Glutamatergic neuron (in vitro differentiated cells): Measurements from ENCODE around the gene CLSTN2. TPM values are rescaled to one million over a fixed set of nuclear protein-coding genes. Genes with fewer than 3 reads are reported as not detected.

Source experiments
- DNase-seq: peaks from one replicate; pipeline ENCODE4 v3.0.0; 2022
- H3K27ac Mint-ChIP-seq: one replicate; pipeline ENCODE4 v1.8.0; 2020; ENCODE audit warnings: mild to moderate bottlenecking, mixed read lengths, inconsistent platforms; ENCODE audit not compliant: unreplicated experiment
- H3K27me3 Mint-ChIP-seq: one replicate; pipeline ENCODE4 v1.8.0; 2020; ENCODE audit warnings: mild to moderate bottlenecking, moderate library complexity, mixed read lengths, inconsistent platforms; ENCODE audit not compliant: unreplicated experiment
- H3K36me3 Mint-ChIP-seq: one replicate; pipeline ENCODE4 v1.8.0; 2020; ENCODE audit warnings: mild to moderate bottlenecking, mixed read lengths, inconsistent platforms; ENCODE audit not compliant: unreplicated experiment
- H3K4me1 Mint-ChIP-seq: one replicate; pipeline ENCODE4 v1.8.0; 2020; ENCODE audit warnings: mild to moderate bottlenecking, low read depth, mixed read lengths, inconsistent platforms; ENCODE audit not compliant: unreplicated experiment
- H3K4me3 Mint-ChIP-seq: one replicate; pipeline ENCODE4 v1.8.0; 2020; ENCODE audit warnings: mild to moderate bottlenecking, mixed read lengths, inconsistent platforms; ENCODE audit not compliant: unreplicated experiment
- H3K9me3 Mint-ChIP-seq: one replicate; pipeline ENCODE4 v1.8.0; 2020; ENCODE audit warnings: mild to moderate bottlenecking, moderate library complexity, mixed read lengths, inconsistent platforms; ENCODE audit not compliant: unreplicated experiment
- CTCF ChIP-seq: fragments of 200-600 bp; sonication (generic); IDR thresholded peaks from one replicate; pipeline ENCODE4 v1.5.0; 2021; ENCODE audit not compliant: partially characterized antibody, unreplicated experiment
- total RNA-seq: library from RNA; stranded (reverse); fragmentation: NEBNext Ultra II Directional; extraction: Animal tissue kit (Norgen Biotek cat#: 25700); gene quantifications from one replicate; pipeline ENCODE4 v1.2.1, GENCODE V29; 2021; ENCODE audit not compliant: unreplicated experiment

Gene CLSTN2
- total RNA-seq, 1 donor from 2014 or later: 3.1 TPM

GRCh38 chr3:140176526-140176925 is 241.5 kb downstream of the CLSTN2 start:
- no peak for DNase-seq
- Mint-ChIP-seq H3K9me3 (no peaks in the 10 kb centered on the region), H3K4me1 (no peaks in the 10 kb centered on the region), H3K4me3 (no peak overlapping the region), H3K27me3 (no peaks in the 10 kb centered on the region), H3K27ac (no peak overlapping the region), H3K36me3 (no peaks in the 10 kb centered on the region)
- no peak for TF ChIP-seq CTCF

GRCh38 chr3:140177943-140178342 is 243.0 kb downstream of the CLSTN2 start:
- TF ChIP-seq CTCF: no peak
- Mint-ChIP-seq H3K9me3 (no peaks in the 10 kb centered on the region), H3K4me1 (no peaks in the 10 kb centered on the region), H3K27ac (no peak overlapping the region), H3K4me3 (no peak overlapping the region), H3K27me3 (peaks cover 4% of the 10 kb centered on the region), H3K36me3 (no peaks in the 10 kb centered on the region)
- DNase-seq: no peak

GRCh38 chr3:140178482-140178881 is 243.5 kb downstream of the CLSTN2 start:
- Mint-ChIP-seq H3K4me1 (no peaks in the 10 kb centered on the region), H3K27ac (no peak overlapping the region), H3K4me3 (no peak overlapping the region), H3K9me3 (no peaks in the 10 kb centered on the region), H3K27me3 (peaks cover 4% of the 10 kb centered on the region), H3K36me3 (no peaks in the 10 kb centered on the region)
- DNase-seq: no peak
- TF ChIP-seq CTCF: no peak

GRCh38 chr3:140180603-140181002 is 245.6 kb downstream of the CLSTN2 start:
- TF ChIP-seq CTCF: no peak
- Mint-ChIP-seq H3K4me1 (no peaks in the 10 kb centered on the region), H3K4me3 (no peak overlapping the region), H3K27me3 (peaks cover 4% of the 10 kb centered on the region), H3K36me3 (no peaks in the 10 kb centered on the region), H3K9me3 (no peaks in the 10 kb centered on the region), H3K27ac (no peak overlapping the region)
- no peak for DNase-seq

GRCh38 chr3:140185375-140185774 is 250.4 kb downstream of the CLSTN2 start:
- Mint-ChIP-seq H3K9me3 (no peaks in the 10 kb centered on the region), H3K27ac (no peak overlapping the region), H3K36me3 (no peaks in the 10 kb centered on the region), H3K27me3 (peaks cover 4% of the 10 kb centered on the region), H3K4me3 (no peak overlapping the region), H3K4me1 (no peaks in the 10 kb centered on the region)
- DNase-seq: no peak
- no peak for TF ChIP-seq CTCF
